GM23338 (cell line): Measurements from ENCODE around the gene TMEM158. TPM values are rescaled to one million over a fixed set of nuclear protein-coding genes. Genes with fewer than 3 reads are reported as not detected.
A peak's percentile ranks its signal among the peaks of the same experiment; 100 is the strongest.

Experiments
- ATAC-seq: fragments of 200-7000 bp; cut with Tn5 transposase; 3 replicates; pipeline ENCODE4 v1.9.1; 2020
- DNase-seq: peaks from one replicate; pipeline ENCODE4 v3.0.0-alpha.2; 2015; ENCODE audit warnings: low spot score
- H2AFZ ChIP-seq: fragments of 200-600 bp; sonication (generic); 2 replicates; pipeline ENCODE4 v1.8.0; 2016; ENCODE audit warnings: antibody characterized with exemption, mild to moderate bottlenecking, moderate library complexity
- H3F3A ChIP-seq: fragments of 200-600 bp; sonication (generic); replicated peaks from 2 replicates; pipeline ENCODE4 v1.8.0; 2017; ENCODE audit warnings: antibody characterized with exemption, mixed run types, low read depth
- H3K27ac ChIP-seq: fragments of 200-600 bp; sonication (generic); 2 replicates; pipeline ENCODE4 v1.6.1; 2016; ENCODE audit warnings: low read depth
- H3K27me3 ChIP-seq: fragments of 200-600 bp; sonication (generic); 2 replicates; pipeline ENCODE4 v1.8.0; 2016; ENCODE audit warnings: mild to moderate bottlenecking, mixed run types, moderate library complexity; ENCODE audit not compliant: insufficient read depth
- H3K36me3 ChIP-seq: fragments of 200-600 bp; sonication (generic); 2 replicates; pipeline ENCODE4 v1.8.0; 2016; ENCODE audit warnings: mild to moderate bottlenecking; ENCODE audit not compliant: insufficient read depth
- H3K4me1 ChIP-seq: fragments of 200-600 bp; sonication (generic); 2 replicates; pipeline ENCODE4 v1.8.0; 2016; ENCODE audit warnings: mild to moderate bottlenecking, moderate library complexity; ENCODE audit not compliant: insufficient read depth
- H3K4me2 ChIP-seq: fragments of 200-600 bp; sonication (generic); 2 replicates; pipeline ENCODE4 v1.7.1; 2017; ENCODE audit warnings: mixed run types
- H3K4me3 ChIP-seq: fragments of 200-600 bp; sonication (generic); 2 replicates; pipeline ENCODE4 v1.6.1; 2016; ENCODE audit warnings: mixed run types
- H3K79me2 ChIP-seq: fragments of 200-600 bp; sonication (generic); replicated peaks from 2 replicates; pipeline ENCODE4 v1.8.0; 2017; ENCODE audit warnings: mild to moderate bottlenecking; ENCODE audit not compliant: insufficient read depth
- H3K9me2 ChIP-seq: fragments of 200-600 bp; sonication (generic); 2 replicates; pipeline ENCODE4 v1.8.0; 2017; ENCODE audit not compliant: insufficient read depth
- H4K20me1 ChIP-seq: fragments of 200-600 bp; sonication (generic); replicated peaks from 2 replicates; pipeline ENCODE4 v1.8.0; 2017; ENCODE audit warnings: mild to moderate bottlenecking; ENCODE audit not compliant: insufficient read depth
- H3K27ac Mint-ChIP-seq: 2 replicates; pipeline ENCODE4 v1.8.0; 2020; ENCODE audit warnings: inconsistent platforms, mild to moderate bottlenecking, moderate library complexity, mixed read lengths
- H3K27me3 Mint-ChIP-seq: 3 replicates; pipeline ENCODE4 v1.8.0; 2022; ENCODE audit warnings: low read depth, mild to moderate bottlenecking, moderate library complexity, mixed read lengths, inconsistent platforms; ENCODE audit not compliant: insufficient read depth, poor library complexity
- H3K36me3 Mint-ChIP-seq: 3 replicates; pipeline ENCODE4 v1.8.0; 2021; ENCODE audit warnings: low read depth, mild to moderate bottlenecking, inconsistent platforms, moderate library complexity, mixed read lengths
- H3K4me1 Mint-ChIP-seq: 3 replicates; pipeline ENCODE4 v1.8.0; 2020; ENCODE audit warnings: mild to moderate bottlenecking, inconsistent platforms, mixed read lengths
- H3K4me3 Mint-ChIP-seq: 3 replicates; pipeline ENCODE4 v1.8.0; 2021; ENCODE audit warnings: moderate library complexity, mild to moderate bottlenecking, inconsistent platforms, mixed read lengths
- H3K9me3 Mint-ChIP-seq: 3 replicates; pipeline ENCODE4 v1.8.0; 2020; ENCODE audit warnings: moderate library complexity, mild to moderate bottlenecking, inconsistent platforms, mixed read lengths
- CREB1 ChIP-seq: fragments of 250-450 bp; sonication (Bioruptor Pico); IDR thresholded peaks from 2 replicates; pipeline ENCODE4 v1.5.0; 2020; ENCODE audit warnings: low read depth, mild to moderate bottlenecking, moderate library complexity
- EZH2 ChIP-seq: fragments of 200-600 bp; sonication (generic); IDR thresholded peaks from one replicate; pipeline ENCODE4 v1.8.0; 2017; ENCODE audit warnings: antibody characterized with exemption, mild to moderate bottlenecking, low read depth; ENCODE audit not compliant: unreplicated experiment
- polyA plus RNA-seq: library from polyadenylated mRNA; unstranded; fragments of >200 nt; fragmentation: Nextera tagmentation; extraction: Ambion mirVana; gene quantifications from 2 replicates; pipeline ENCODE4 v1.2.1, GENCODE V29; 2016
- total RNA-seq: library from RNA; depleted of rRNA; stranded (reverse); fragments of >200 nt; shearing (Covaris generic); gene quantifications from 2 replicates; pipeline ENCODE4 v1.2.3, GENCODE V29; 2014
- TF ChIP-seq, protein P1 (sequence below): fragments of 250-450 bp; sonication (Bioruptor Pico); IDR thresholded peaks from 2 replicates; pipeline ENCODE4 v1.5.0; 2020; ENCODE audit warnings: mild to moderate bottlenecking, moderate library complexity
- TF ChIP-seq, protein P2 (sequence below): IDR thresholded peaks from one replicate; pipeline ENCODE4 v1.6.1; 2018; ENCODE audit warnings: antibody characterized with exemption; ENCODE audit not compliant: unreplicated experiment

Gene TMEM158
- total and polyA plus RNA-seq, 2 experiments from 2014 or later, result 9.6 to 16.9 TPM

DNA sequence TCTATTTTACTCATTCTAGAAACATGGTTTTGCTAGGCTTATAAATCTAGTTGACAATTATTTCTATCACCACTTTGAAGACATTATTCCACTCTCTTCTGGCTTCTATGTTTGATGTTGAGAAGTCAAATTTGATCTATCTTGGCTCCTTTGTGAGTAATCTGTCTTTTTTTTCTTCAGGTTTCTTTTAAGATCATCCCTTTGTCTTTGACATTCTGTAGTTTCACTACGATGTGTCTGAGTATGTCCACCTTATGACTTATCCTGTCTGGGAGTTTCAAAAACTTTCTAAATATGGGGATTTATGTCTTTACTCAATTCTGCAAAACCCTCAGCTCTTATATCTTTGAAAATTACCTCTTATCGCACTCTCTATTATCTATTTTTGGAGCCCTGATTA, 41.0 kb upstream of the TMEM158 start (continued):
- TF ChIP-seq, protein P1, sequence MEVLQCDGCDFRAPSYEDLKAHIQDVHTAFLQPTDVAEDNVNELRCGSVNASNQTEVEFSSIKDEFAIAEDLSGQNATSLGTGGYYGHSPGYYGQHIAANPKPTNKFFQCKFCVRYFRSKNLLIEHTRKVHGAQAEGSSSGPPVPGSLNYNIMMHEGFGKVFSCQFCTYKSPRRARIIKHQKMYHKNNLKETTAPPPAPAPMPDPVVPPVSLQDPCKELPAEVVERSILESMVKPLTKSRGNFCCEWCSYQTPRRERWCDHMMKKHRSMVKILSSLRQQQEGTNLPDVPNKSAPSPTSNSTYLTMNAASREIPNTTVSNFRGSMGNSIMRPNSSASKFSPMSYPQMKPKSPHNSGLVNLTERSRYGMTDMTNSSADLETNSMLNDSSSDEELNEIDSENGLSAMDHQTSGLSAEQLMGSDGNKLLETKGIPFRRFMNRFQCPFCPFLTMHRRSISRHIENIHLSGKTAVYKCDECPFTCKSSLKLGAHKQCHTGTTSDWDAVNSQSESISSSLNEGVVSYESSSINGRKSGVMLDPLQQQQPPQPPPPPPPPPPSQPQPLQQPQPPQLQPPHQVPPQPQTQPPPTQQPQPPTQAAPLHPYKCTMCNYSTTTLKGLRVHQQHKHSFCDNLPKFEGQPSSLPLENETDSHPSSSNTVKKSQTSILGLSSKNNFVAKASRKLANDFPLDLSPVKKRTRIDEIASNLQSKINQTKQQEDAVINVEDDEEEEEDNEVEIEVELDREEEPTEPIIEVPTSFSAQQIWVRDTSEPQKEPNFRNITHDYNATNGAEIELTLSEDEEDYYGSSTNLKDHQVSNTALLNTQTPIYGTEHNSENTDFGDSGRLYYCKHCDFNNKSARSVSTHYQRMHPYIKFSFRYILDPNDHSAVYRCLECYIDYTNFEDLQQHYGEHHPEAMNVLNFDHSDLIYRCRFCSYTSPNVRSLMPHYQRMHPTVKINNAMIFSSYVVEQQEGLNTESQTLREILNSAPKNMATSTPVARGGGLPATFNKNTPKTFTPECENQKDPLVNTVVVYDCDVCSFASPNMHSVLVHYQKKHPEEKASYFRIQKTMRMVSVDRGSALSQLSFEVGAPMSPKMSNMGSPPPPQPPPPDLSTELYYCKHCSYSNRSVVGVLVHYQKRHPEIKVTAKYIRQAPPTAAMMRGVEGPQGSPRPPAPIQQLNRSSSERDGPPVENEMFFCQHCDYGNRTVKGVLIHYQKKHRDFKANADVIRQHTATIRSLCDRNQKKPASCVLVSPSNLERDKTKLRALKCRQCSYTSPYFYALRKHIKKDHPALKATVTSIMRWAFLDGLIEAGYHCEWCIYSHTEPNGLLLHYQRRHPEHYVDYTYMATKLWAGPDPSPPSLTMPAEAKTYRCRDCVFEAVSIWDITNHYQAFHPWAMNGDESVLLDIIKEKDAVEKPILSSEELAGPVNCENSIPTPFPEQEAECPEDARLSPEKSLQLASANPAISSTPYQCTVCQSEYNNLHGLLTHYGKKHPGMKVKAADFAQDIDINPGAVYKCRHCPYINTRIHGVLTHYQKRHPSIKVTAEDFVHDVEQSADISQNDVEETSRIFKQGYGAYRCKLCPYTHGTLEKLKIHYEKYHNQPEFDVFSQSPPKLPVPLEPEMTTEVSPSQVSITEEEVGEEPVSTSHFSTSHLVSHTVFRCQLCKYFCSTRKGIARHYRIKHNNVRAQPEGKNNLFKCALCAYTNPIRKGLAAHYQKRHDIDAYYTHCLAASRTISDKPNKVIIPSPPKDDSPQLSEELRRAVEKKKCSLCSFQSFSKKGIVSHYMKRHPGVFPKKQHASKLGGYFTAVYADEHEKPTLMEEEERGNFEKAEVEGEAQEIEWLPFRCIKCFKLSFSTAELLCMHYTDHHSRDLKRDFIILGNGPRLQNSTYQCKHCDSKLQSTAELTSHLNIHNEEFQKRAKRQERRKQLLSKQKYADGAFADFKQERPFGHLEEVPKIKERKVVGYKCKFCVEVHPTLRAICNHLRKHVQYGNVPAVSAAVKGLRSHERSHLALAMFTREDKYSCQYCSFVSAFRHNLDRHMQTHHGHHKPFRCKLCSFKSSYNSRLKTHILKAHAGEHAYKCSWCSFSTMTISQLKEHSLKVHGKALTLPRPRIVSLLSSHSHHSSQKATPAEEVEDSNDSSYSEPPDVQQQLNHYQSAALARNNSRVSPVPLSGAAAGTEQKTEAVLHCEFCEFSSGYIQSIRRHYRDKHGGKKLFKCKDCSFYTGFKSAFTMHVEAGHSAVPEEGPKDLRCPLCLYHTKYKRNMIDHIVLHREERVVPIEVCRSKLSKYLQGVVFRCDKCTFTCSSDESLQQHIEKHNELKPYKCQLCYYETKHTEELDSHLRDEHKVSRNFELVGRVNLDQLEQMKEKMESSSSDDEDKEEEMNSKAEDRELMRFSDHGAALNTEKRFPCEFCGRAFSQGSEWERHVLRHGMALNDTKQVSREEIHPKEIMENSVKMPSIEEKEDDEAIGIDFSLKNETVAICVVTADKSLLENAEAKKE, result no peak
- TF ChIP-seq EZH2, result no peak

DNA sequence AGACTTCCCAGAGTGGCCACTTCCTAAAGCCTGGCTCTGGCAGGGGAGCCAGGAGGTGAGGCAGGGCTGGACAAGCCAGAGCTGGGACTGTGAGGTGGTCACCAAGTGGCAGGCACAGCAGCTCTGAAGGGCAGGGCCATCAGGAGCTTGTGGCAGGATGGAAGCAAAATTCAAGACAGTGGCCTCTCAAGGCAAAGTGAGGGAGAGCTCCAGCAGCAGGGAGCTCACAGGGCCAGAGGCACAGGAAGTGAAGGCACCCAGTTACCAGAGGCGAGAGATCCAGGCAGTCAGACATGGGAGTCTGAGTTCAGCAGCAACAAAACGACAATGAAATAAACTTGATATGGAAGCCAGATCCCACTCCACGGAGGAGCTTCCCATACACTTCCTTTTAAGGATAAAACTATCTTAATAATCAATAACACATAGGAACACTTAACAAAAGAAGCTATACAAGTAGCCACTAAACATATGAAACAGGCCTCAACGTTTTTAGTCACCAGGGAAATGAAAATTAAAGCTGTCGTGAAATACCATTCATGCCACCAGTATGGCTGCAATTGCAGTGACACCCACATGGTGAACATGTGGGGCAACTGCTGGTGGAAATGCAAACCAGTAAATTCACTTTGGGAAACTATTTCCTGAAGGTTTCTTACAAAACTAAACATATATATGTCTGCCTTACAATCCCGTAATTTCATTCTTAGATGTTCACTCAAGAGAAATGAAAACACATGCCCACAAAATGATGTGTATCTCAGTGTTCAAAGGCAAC, 35.4 kb upstream of the TMEM158 start:
- H2AFZ ChIP-seq, result peak overlapping the region; percentile 89; the same call in 1 of the 2 replicates
- Mint-ChIP-seq H3K27me3 (peaks cover 3% of the 10 kb centered on the region), H3K27ac (no peak overlapping the region), H3K4me1 (peaks cover 13% of the 10 kb centered on the region), H3K4me3 (no peak overlapping the region), H3K9me3 (no peaks in the 10 kb centered on the region), H3K36me3 (no peaks in the 10 kb centered on the region)
- H3K79me2 ChIP-seq, result no peaks in the 10 kb centered on the region
- H3K4me1 ChIP-seq, result peaks cover 9% of the 10 kb centered on the region
- no peak overlapping the region for H3K4me2 ChIP-seq
- no peaks in the 10 kb centered on the region for H3K36me3 ChIP-seq
- no peak for ATAC-seq
- H3K4me3 ChIP-seq, result no peak overlapping the region
- H3K27me3 ChIP-seq, result no peaks in the 10 kb centered on the region
- H3K9me2 ChIP-seq, result peaks cover 14% of the 10 kb centered on the region; the same call in 1 of the 2 replicates
- no peak overlapping the region for H3K27ac ChIP-seq
- no peaks in the 10 kb centered on the region for H4K20me1 ChIP-seq
- no peak for DNase-seq
- no peaks in the 10 kb centered on the region for H3F3A ChIP-seq
- TF ChIP-seq, protein P2, sequence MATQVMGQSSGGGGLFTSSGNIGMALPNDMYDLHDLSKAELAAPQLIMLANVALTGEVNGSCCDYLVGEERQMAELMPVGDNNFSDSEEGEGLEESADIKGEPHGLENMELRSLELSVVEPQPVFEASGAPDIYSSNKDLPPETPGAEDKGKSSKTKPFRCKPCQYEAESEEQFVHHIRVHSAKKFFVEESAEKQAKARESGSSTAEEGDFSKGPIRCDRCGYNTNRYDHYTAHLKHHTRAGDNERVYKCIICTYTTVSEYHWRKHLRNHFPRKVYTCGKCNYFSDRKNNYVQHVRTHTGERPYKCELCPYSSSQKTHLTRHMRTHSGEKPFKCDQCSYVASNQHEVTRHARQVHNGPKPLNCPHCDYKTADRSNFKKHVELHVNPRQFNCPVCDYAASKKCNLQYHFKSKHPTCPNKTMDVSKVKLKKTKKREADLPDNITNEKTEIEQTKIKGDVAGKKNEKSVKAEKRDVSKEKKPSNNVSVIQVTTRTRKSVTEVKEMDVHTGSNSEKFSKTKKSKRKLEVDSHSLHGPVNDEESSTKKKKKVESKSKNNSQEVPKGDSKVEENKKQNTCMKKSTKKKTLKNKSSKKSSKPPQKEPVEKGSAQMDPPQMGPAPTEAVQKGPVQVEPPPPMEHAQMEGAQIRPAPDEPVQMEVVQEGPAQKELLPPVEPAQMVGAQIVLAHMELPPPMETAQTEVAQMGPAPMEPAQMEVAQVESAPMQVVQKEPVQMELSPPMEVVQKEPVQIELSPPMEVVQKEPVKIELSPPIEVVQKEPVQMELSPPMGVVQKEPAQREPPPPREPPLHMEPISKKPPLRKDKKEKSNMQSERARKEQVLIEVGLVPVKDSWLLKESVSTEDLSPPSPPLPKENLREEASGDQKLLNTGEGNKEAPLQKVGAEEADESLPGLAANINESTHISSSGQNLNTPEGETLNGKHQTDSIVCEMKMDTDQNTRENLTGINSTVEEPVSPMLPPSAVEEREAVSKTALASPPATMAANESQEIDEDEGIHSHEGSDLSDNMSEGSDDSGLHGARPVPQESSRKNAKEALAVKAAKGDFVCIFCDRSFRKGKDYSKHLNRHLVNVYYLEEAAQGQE, result no peak
- TF ChIP-seq CREB1, result no peak
- TF ChIP-seq, protein P1, result no peak
